Effector memory CD4-positive, alpha-beta T cell (primary cell): ENCODE data around the gene C3orf20.

Experiments used
- DNase-seq, 3 donors: peaks; one replicate each; pipeline ENCODE4 v3.0.0-alpha.2; 2020
- H3K27ac ChIP-seq: 2 replicates; pipeline ENCODE4 v1.7.0; 2013; ENCODE audit warnings: mild to moderate bottlenecking, low read length, moderate library complexity; ENCODE audit not compliant: insufficient read depth, poor library complexity, severe bottlenecking
- H3K27me3 ChIP-seq: replicated peaks from 2 replicates; pipeline ENCODE4 v1.7.0; 2013; ENCODE audit warnings: mild to moderate bottlenecking, low read length; ENCODE audit not compliant: insufficient read depth, control insufficient read depth, poor library complexity, severe bottlenecking
- H3K36me3 ChIP-seq: 2 replicates; pipeline ENCODE4 v1.7.0; 2013; ENCODE audit warnings: mild to moderate bottlenecking, low read length, moderate library complexity; ENCODE audit not compliant: control insufficient read depth, insufficient read depth
- H3K4me1 ChIP-seq: 2 replicates; pipeline ENCODE4 v1.7.0; 2013; ENCODE audit warnings: low read length, mild to moderate bottlenecking; ENCODE audit not compliant: control insufficient read depth, insufficient read depth, poor library complexity, severe bottlenecking
- H3K4me3 ChIP-seq: 2 replicates; pipeline ENCODE4 v1.7.0; 2013; ENCODE audit warnings: low read length, low read depth, mild to moderate bottlenecking; ENCODE audit not compliant: insufficient read depth, poor library complexity, severe bottlenecking
- H3K9me3 ChIP-seq: 2 replicates; pipeline ENCODE4 v1.7.0; 2013; ENCODE audit warnings: mild to moderate bottlenecking, low read length, moderate library complexity; ENCODE audit not compliant: control insufficient read depth
- total RNA-seq, 3 donors: gene quantifications; one replicate each; lab custom pipeline; 2026; lab: John Stamatoyannopoulos, UW

The C3orf20 gene
- 0.52 to 1.7 (median 1.3) reads per million in 3 donors for total RNA-seq

DNA sequence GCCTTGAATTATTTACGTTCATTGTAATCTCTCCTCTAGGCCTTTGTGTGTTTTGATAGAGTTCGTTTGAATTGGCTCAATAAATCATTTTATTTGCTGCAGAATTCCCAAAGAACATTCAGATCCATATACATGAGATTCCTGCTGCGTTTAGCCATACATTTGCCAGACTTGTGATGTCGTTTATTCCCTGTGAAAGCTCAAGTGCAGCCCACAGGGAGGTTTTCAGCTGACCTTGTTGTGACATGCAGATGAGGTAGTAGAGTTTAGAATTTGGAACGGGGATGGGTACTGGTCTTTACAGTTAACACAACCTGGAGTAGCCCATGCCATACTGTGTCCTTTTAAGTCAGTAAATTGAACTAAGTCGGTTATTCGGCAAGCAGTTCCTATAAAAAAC is at the start of gene C3orf20:
C3orf20 (plus strand) TSS at position 301 of the 400 bp plus-strand sequence. CDS start 7,573 bp downstream, outside the sequence.
- no peaks in the 10 kb centered on the region for H3K4me1 ChIP-seq
- no peak within 1 kb of the TSS for H3K4me3 ChIP-seq
- DNase-seq: no peak
- no peaks in the 10 kb centered on the region for H3K27me3 ChIP-seq
- no peaks in the 10 kb centered on the region for H3K9me3 ChIP-seq
- peaks cover 30% of the 10 kb centered on the region for H3K36me3 ChIP-seq
- H3K27ac ChIP-seq: no peak within 1 kb of the TSS

DNA sequence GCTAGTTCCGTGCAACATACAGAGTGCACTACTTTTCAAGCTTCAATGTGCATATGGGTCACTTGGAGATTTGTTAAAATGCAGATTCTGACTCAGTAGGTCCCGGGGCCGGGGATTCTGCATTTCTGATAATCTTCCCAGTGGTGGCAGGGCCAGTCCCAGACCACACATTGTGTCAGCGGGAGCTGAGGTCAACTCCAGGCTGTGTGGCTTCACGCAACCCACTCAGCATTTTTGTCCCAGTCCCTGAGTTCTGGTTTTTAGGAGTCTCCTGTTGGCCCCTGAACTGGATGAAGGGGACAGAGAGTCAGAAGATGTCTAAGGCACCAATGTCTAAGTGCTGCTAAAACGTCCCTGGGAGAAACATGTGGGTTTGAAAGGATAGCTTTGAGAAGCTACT is 49.5 kb upstream of the C3orf20 start:
- Histone ChIP-seq H3K4me3 (no peak overlapping the region), H3K4me1 (no peaks in the 10 kb centered on the region), H3K27me3 (peaks cover 5% of the 10 kb centered on the region), H3K36me3 (no peaks in the 10 kb centered on the region), H3K27ac (no peak overlapping the region), H3K9me3 (no peaks in the 10 kb centered on the region)
- no peak for DNase-seq

DNA sequence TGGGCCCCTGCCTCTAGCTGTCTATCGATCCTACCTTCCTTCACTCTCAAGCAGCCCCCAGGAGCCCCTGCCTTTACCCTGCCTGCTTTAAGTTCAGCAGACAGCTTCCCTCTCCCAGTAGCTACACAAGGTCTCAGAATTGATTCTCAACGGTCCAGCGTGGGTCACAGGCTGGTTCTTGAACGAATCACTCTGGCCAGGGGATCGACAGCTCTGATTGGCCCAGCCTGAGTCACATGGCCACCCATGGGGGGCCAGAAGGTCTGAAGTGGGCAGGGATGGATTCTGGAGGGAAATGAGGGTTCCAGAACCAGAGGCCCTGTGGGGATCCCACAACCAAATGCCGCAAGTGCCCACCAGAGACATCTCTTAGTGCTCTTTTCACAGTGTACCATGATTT is 47.1 kb upstream of the C3orf20 start:
- Histone ChIP-seq H3K27ac (no peak overlapping the region), H3K36me3 (no peaks in the 10 kb centered on the region), H3K4me3 (no peak overlapping the region), H3K4me1 (no peaks in the 10 kb centered on the region), H3K27me3 (peaks cover 5% of the 10 kb centered on the region), H3K9me3 (no peaks in the 10 kb centered on the region)
- no peak for DNase-seq

- peaks cover 5% of the 10 kb centered on the region for H3K27me3 ChIP-seq
- no peak for DNase-seq
Measured at GRCh38 chr3:14628406-14628805, 46.5 kb upstream of the C3orf20 start.

DNA sequence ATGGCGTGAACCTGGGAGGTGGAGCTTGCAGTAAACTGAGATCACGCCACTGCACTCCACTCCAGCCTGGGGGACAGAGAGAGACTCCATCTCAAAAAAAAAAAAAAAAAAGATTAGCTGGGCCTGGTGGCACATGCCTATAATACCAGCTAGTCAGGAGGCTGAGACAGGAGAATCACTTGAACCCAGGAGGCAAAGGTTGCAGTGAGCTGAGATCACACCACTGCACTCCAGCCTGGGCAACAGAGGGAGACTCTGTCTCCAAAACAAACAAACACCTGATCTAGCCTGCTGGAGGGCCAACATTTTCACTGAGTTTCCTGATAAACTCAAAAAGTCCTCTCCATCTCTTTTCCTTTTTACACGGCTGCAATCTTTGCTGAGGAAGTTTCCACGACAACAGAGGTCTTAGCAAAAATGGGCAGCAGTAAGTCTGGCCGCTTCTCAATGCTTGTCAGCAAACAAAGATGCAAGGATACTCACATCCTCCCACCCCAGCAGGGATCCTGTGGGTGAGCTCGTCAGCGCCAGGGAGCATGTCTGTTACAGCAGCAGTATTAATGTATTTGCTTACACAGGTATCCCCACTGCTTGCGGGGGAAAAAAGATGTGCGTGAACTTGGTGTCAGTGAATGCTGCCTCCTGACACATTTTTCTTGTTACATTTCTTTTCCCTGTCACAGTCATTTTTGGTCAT is 44.4 kb upstream of the C3orf20 start:
- H3K9me3 ChIP-seq: no peaks in the 10 kb centered on the region
- no peak overlapping the region for H3K4me3 ChIP-seq

More at GRCh38 chr3:14628406-14628805, 46.5 kb upstream of the C3orf20 start:
- H3K27ac ChIP-seq: no peak overlapping the region
- H3K9me3 ChIP-seq: no peaks in the 10 kb centered on the region
- H3K4me3 ChIP-seq: no peak overlapping the region
- H3K36me3 ChIP-seq: no peaks in the 10 kb centered on the region
- H3K4me1 ChIP-seq: no peaks in the 10 kb centered on the region

GRCh38 chr3:14631101-14631497 is 43.8 kb upstream of the C3orf20 start:
- no peaks in the 10 kb centered on the region for H3K4me1 ChIP-seq
- H3K9me3 ChIP-seq: no peaks in the 10 kb centered on the region
- no peak overlapping the region for H3K27ac ChIP-seq
- H3K4me3 ChIP-seq: no peak overlapping the region
- no peak for DNase-seq
- no peaks in the 10 kb centered on the region for H3K36me3 ChIP-seq
- H3K27me3 ChIP-seq: peaks cover 5% of the 10 kb centered on the region

More for the DNA sequence above, 44.4 kb upstream of the C3orf20 start:
- no peaks in the 10 kb centered on the region for H3K4me1 ChIP-seq
- no peak for DNase-seq
- H3K36me3 ChIP-seq: no peaks in the 10 kb centered on the region
- H3K27ac ChIP-seq: no peak overlapping the region
- H3K27me3 ChIP-seq: peaks cover 5% of the 10 kb centered on the region

DNA sequence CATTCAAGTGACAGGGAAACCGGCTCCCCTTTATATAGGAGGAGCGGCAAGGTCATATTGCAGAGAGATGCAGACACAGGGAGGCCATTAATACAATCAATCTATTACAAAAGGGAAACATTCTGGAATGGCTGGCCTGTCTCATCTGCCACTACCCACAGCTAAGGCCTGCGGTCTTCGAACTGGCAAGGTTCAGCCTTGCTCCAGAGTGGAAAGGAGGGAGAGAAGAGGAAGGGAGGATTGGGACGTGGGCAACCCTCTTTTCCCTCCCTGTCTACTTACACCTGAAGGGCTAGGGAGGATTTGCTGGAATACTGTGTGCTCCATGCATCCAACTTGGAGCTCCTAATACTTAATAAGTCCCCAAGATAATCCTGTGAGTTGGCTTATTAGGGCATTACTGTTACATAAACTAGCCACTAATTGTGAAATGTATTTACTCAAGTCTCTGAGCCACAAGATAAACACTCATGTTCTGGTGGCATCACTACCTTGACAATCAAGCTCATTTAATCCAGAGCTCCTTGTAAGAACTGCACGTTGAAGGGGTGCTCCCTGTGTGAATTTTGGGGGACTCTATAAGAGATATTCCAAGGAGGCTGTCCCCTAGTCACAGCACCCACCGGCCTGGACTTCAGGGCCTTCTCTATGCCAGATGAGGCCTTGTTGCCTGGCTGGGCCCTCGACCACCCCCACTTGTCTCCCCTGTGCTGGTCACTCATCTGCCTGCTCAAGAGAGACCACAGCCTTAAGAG is 43.1 kb upstream of the C3orf20 start:
- H3K4me3 ChIP-seq: no peak overlapping the region

GRCh38 chr3:14632442-14632930 is 42.5 kb upstream of the C3orf20 start:
- H3K4me3 ChIP-seq: no peak overlapping the region
- no peak overlapping the region for H3K27ac ChIP-seq
- H3K4me1 ChIP-seq: no peaks in the 10 kb centered on the region
- no peak for DNase-seq
- H3K36me3 ChIP-seq: no peaks in the 10 kb centered on the region
- peaks cover 8% of the 10 kb centered on the region for H3K27me3 ChIP-seq
- H3K9me3 ChIP-seq: no peaks in the 10 kb centered on the region

More for the DNA sequence above, 43.1 kb upstream of the C3orf20 start:
- Histone ChIP-seq H3K4me1 (no peaks in the 10 kb centered on the region), H3K36me3 (no peaks in the 10 kb centered on the region), H3K27me3 (peaks cover 8% of the 10 kb centered on the region), H3K9me3 (no peaks in the 10 kb centered on the region), H3K27ac (no peak overlapping the region)
- DNase-seq: no peak

- no peaks in the 10 kb centered on the region for H3K9me3 ChIP-seq
- no peaks in the 10 kb centered on the region for H3K4me1 ChIP-seq
- H3K36me3 ChIP-seq: no peaks in the 10 kb centered on the region
- H3K27me3 ChIP-seq: peaks cover 7% of the 10 kb centered on the region
- H3K27ac ChIP-seq: no peak overlapping the region
- no peak overlapping the region for H3K4me3 ChIP-seq
- no peak for DNase-seq
Measured at GRCh38 chr3:14633417-14633816, 41.5 kb upstream of the C3orf20 start.
